Prostate gland (tissue), 2 donors: ENCODE results near the gene CACNA2D1.

Experiments used
- CTCF ChIP-seq, 4 experiments: fragments of 200-600 bp in 2 of 4; fragments of 450-650 bp in 2 of 4; sonication (generic) in 2 of 4; IDR thresholded peaks; 1 replicate in 3 of 4; 2 replicates in 1 of 4; pipeline ENCODE4 v1.5.1; 2016 to 2019; ENCODE audit warnings: antibody characterized with exemption in 4 of 4, mild to moderate bottlenecking in 2 of 4, moderate library complexity in 2 of 4
- POLR2AphosphoS5 ChIP-seq: sonication (generic); formaldehyde crosslinking; IDR thresholded peaks from one replicate; pipeline ENCODE4 v1.6.1; 2017; ENCODE audit warnings: antibody characterized with exemption

- TF ChIP-seq POLR2AphosphoS5 (no peak), CTCF (IDR thresholded peaks at IDR 0.05) (no peak)
These were observed 185.4 kb downstream of the CACNA2D1 start for GRCh38 chr7:82258181-82258580.
